ENCODE results near the gene LY6G6C.

GRCh38 chr6:31719001-31719400 lies 2.5 kb downstream of the LY6G6C start:
- no peak for TF ChIP-seq POLR2A (IDR thresholded peaks at IDR 0.05)
- TF ChIP-seq CTCF (IDR thresholded peaks at IDR 0.05) = no peak

Data from upper lobe of left lung (tissue), 4 donors.